GM19397 (cell line): ENCODE measurements around the gene PLVAP.

Experiments
- ATAC-seq: cut with Tn5 transposase; IDR thresholded peaks from one replicate; pipeline ENCODE4 v1.9.1; 2021; ENCODE audit warnings: mild to moderate bottlenecking, moderate library complexity; ENCODE audit not compliant: unreplicated experiment

Gene PLVAP

GRCh38 chr19:17304386-17305215 lies 72.5 kb downstream of the PLVAP start:
- no peak for ATAC-seq

- ATAC-seq: no peak
Measured at GRCh38 chr19:17303940-17304267, 73.2 kb downstream of the PLVAP start.

- peak; percentile 45 for ATAC-seq
Measured at GRCh38 chr19:17303167-17303939, 73.8 kb downstream of the PLVAP start, which contains the start of gene ABHD8. TSS of gene ABHD8 (minus strand) at chr19:17303425. CDS start at chr19:17301616, 1,809 bp downstream.

- ATAC-seq: no peak
Measured at GRCh38 chr19:17302391-17303166, 74.6 kb downstream of the PLVAP start.
